Measurements from ENCODE around the gene SAMHD1. TPM values are rescaled to one million over a fixed set of nuclear protein-coding genes. Genes with fewer than 3 reads are reported as not detected.
A peak's percentile ranks its signal among the peaks of the same experiment; 100 is the strongest.

Gene SAMHD1
- total RNA-seq, 1 experiment from 2014 or later = 24.4 TPM

GRCh38 chr20:36873498-36874189 is 77.9 kb downstream of the SAMHD1 start:
- no peak for DNase-seq (ENCODE audit: low spot score)

- peak; percentile 40 for DNase-seq (ENCODE audit: low spot score)
These were observed 78.7 kb downstream of the SAMHD1 start for GRCh38 chr20:36872852-36873251.

- DNase-seq (ENCODE audit: low spot score) = no peak
These were observed 79.6 kb downstream of the SAMHD1 start for GRCh38 chr20:36871640-36872570.

- DNase-seq (ENCODE audit: low spot score) = no peak
These were observed 84.6 kb downstream of the SAMHD1 start for GRCh38 chr20:36866681-36867495.

- DNase-seq (ENCODE audit: low spot score) = no peak
These were observed 85.3 kb downstream of the SAMHD1 start for GRCh38 chr20:36866164-36866563.

GRCh38 chr20:36865861-36866149 is 85.7 kb downstream of the SAMHD1 start:
- DNase-seq (ENCODE audit: low spot score) = no peak

- no peak for DNase-seq (ENCODE audit: low spot score)
These were observed 86.2 kb downstream of the SAMHD1 start for GRCh38 chr20:36865076-36865860.

- DNase-seq (ENCODE audit: low spot score) = no peak
These were observed 88.4 kb downstream of the SAMHD1 start for GRCh38 chr20:36862857-36863668.

- DNase-seq (ENCODE audit: low spot score) = peak; percentile 83
These were observed 89.4 kb downstream of the SAMHD1 start for GRCh38 chr20:36861875-36862801.

GRCh38 chr20:36861625-36861874 is 90.0 kb downstream of the SAMHD1 start:
- no peak for DNase-seq (ENCODE audit: low spot score)

GRCh38 chr20:36860811-36861624 is 90.5 kb downstream of the SAMHD1 start:
- no peak for DNase-seq (ENCODE audit: low spot score)

GRCh38 chr20:36860339-36860738 is 91.2 kb downstream of the SAMHD1 start:
- no peak for DNase-seq (ENCODE audit: low spot score)

- DNase-seq (ENCODE audit: low spot score) = no peak
These were observed 91.7 kb downstream of the SAMHD1 start for GRCh38 chr20:36859700-36860330.

- no peak for DNase-seq (ENCODE audit: low spot score)
These were observed 92.3 kb downstream of the SAMHD1 start for GRCh38 chr20:36859282-36859555.

- DNase-seq (ENCODE audit: low spot score) = peak; percentile 61
These were observed 94.5 kb downstream of the SAMHD1 start for GRCh38 chr20:36856691-36857635.

GRCh38 chr20:36856195-36856594 is 95.3 kb downstream of the SAMHD1 start:
- DNase-seq (ENCODE audit: low spot score) = peak; percentile 51

- DNase-seq (ENCODE audit: low spot score) = no peak
These were observed 96.3 kb downstream of the SAMHD1 start for GRCh38 chr20:36855241-36855657.

Measured in H4 (cell line).